GM21515 (cell line): ENCODE data around the gene WDFY4.

ENCODE experiments used
- ATAC-seq: cut with Tn5 transposase; IDR thresholded peaks from one replicate; pipeline ENCODE4 v1.9.1; 2021; ENCODE audit not compliant: unreplicated experiment

The WDFY4 gene

GRCh38 chr10:48974510-48975156, 290.0 kb downstream of the WDFY4 start:
- no peak for ATAC-seq

- ATAC-seq = no peak
Observed at GRCh38 chr10:48976196-48976595, 291.5 kb downstream of the WDFY4 start.

GRCh38 chr10:48978318-48978717, 293.6 kb downstream of the WDFY4 start:
- no peak for ATAC-seq

GRCh38 chr10:48981310-48981907, 296.7 kb downstream of the WDFY4 start:
- no peak for ATAC-seq

GRCh38 chr10:48982584-48982983, 297.9 kb downstream of the WDFY4 start:
- no peak for ATAC-seq

- no peak for ATAC-seq
Observed at GRCh38 chr10:48983648-48984351, 299.1 kb downstream of the WDFY4 start.

- ATAC-seq = no peak
Observed at GRCh38 chr10:48985621-48986158, 301.0 kb downstream of the WDFY4 start.

GRCh38 chr10:48990226-48990625, 305.6 kb downstream of the WDFY4 start:
- ATAC-seq = no peak

GRCh38 chr10:48993627-48994026, 309.0 kb downstream of the WDFY4 start:
- ATAC-seq = no peak

GRCh38 chr10:48996329-48996728, 311.7 kb downstream of the WDFY4 start:
- ATAC-seq = no peak

GRCh38 chr10:48999346-48999745, 314.7 kb downstream of the WDFY4 start:
- no peak for ATAC-seq

- ATAC-seq = no peak
Observed at GRCh38 chr10:49000437-49001398, 316.0 kb downstream of the WDFY4 start.

- ATAC-seq = no peak
Observed at GRCh38 chr10:49001402-49001801, 316.7 kb downstream of the WDFY4 start.

- no peak for ATAC-seq
Observed at GRCh38 chr10:49001870-49002672, 317.4 kb downstream of the WDFY4 start.

- no peak for ATAC-seq
Observed at GRCh38 chr10:49005270-49005669, 320.6 kb downstream of the WDFY4 start.

- no peak for ATAC-seq
Observed at GRCh38 chr10:49007129-49007528, 322.5 kb downstream of the WDFY4 start.

- ATAC-seq = no peak
Observed at GRCh38 chr10:49008091-49008490, 323.4 kb downstream of the WDFY4 start.

GRCh38 chr10:49008505-49009198, 324.0 kb downstream of the WDFY4 start:
- no peak for ATAC-seq

GRCh38 chr10:49009199-49009979, 324.7 kb downstream of the WDFY4 start:
- no peak for ATAC-seq
